ENCODE measurements around the gene UGGT2.
"Not testable (repeated sequence)": the region's sequence is repeated elsewhere in the genome, so short reads cannot be mapped to it uniquely, and the experiment has no call there.

Gene UGGT2

GRCh38 chr13:96046449-96047126 lies 6.6 kb downstream of the UGGT2 start:
- DNase-seq (ENCODE audit: low read depth) = not testable (repeated sequence)

DNA sequence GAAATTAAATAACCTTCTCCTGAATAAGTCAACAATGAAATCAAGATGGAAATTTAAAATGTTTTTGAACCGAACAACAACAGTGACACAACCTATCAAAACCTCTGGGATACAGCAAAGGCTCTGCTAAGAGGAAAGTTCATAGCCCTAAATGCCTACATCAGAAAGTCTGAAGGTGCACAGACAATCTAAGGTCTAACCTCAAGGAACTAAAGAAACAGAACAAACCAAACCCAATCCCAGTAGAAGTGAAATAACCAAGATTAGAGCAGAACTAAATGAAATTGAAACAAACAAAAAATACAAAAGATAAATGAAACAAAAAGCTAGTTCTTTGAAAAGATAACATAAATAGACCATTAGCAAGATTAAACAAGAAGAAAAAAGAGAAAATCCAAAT lies 9.0 kb downstream of the UGGT2 start:
- no peak for DNase-seq (ENCODE audit: low read depth)

GRCh38 chr13:96041326-96042110 lies 11.7 kb downstream of the UGGT2 start:
- no peak for DNase-seq (ENCODE audit: low read depth)

GRCh38 chr13:96036515-96036914 lies 16.7 kb downstream of the UGGT2 start:
- DNase-seq (ENCODE audit: low read depth) = no peak

DNA sequence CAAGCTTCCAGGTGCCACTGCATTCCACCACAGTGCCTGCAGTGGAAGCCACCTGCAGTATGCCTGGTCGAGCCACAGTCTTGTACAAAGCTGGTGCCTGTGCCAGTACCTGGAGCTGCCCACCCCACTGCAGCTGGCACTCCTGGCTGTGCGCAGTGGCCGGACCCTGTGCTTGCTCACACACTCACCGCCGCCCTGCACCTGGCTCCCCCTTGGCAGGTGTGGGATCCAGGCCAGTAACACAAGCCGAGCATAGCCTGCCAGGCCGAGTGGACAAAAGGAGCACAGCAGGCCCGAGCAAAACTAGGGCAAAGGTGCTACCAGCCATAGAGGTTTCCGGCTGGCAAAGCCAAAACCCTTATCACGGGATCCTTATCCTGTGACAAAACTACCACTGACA lies 18.5 kb downstream of the UGGT2 start:
- DNase-seq (ENCODE audit: low read depth) = no peak

- DNase-seq (ENCODE audit: low read depth) = no peak
Observed at GRCh38 chr13:96033220-96034015, 19.8 kb downstream of the UGGT2 start.

DNA sequence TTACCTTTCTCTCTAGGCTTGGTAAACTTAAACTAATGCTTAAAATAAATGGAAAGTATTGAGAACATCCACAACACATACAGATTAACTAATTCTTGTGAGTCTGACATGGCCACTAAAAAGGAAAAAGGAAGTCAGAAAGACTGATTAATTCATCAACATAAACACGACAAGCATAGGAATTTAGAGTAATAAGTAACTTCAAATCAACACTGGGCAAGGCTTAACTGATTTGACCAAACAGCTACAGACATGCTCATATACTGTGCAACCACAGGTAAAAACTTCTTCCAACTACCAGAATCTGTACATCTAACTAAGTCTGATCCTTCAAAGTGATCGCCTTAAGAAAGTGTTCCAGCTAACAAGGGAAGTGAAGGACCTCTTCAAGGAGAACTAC lies 20.5 kb downstream of the UGGT2 start:
- DNase-seq (ENCODE audit: low read depth) = no peak

DNA sequence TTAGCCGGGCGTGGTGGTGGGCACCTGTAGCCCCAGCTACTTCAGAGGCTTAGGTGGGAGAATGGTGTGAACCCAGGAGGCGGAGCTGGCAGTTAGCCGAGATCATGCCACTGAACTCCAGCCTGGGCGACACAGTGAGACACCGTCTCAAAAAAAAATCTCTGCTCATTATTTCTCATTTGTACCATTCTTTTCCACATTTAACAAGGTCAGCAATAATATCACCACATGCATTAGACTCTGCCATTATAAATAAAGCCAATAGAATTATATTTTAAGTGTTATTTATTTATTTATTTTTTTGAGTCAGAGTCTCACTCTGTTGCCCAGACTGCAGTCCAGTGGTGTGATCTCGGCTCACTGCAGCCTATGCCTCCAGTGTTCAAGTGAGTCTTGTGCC lies 24.2 kb downstream of the UGGT2 start:
- DNase-seq (ENCODE audit: low read depth) = no peak

DNA sequence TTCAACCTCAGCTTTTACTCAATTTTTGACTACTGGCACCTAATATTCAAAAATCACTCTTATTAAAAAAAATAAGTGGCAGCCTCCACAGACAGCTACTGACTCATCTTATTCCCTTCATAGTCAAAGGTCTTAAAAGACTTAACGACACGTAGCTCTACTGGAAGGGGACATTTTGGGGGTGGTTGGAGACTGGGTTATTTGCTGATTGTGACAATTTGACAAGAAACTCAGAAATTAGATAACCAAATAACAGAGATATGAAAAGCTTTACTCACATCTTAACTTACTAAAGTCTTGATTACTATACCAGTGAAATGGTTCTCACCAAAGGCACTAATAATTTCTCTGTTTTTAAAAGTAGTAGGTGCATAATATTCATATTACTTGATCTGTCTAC lies 25.7 kb downstream of the UGGT2 start:
- DNase-seq (ENCODE audit: low read depth) = no peak

DNA sequence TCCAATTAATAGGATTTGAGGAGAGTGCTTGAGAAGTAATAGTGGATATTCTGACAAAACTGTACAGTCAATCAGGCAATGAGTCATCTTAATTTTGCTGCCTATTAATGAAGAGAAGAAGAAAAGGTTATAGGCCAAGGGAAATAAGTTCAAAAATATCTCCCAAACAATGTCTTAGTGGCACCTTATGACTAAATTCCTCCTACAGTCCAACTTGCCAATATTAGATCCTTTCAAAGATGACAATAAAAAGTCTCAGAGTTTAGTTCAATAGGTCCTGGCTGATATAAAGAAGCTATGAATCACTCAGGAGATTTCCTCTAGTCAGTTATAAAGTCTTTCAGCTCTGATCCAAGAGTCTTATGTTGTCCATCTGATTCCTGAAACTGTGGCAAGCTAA lies 27.9 kb downstream of the UGGT2 start:
- DNase-seq (ENCODE audit: low read depth) = no peak

DNA sequence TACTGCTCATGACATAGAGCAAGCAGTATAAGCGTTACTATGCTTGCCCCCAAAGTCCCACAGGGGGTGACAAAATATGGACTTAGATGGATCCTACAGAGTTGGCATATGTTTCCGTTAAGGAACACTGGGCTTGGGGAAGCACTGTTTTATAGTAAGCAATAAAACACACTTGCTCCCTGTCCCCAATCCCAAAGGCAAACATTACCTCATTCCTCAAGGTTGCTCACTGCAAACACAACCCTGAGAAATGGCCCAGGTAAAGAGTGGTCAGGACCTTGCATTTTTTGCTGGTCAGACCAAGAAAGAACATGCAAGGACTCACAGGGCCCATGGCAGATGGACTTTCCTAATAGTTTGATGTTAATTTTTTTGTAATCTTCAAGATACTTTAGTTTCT lies 32.3 kb downstream of the UGGT2 start:
- no peak for DNase-seq (ENCODE audit: low read depth)

DNA sequence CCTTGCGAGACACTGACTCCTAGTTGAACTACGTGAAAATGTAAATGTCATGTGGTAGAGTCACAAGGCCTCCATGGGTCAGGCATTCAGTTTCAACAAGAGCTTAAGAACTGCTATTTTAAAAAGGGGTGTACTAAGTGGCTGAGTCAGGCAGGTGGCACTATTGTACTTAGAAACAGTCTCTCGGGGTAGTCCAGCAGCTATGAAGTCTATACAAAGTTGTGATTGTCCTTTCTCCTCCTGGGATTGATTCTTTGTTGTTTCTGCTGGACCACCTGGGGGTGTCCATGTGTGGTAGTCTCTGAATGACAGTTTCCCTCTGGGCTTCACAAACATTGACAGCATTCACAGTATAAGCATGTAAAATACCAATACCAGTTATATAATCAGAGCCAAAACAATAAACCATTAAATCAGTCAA lies 33.0 kb downstream of the UGGT2 start:
- no peak for DNase-seq (ENCODE audit: low read depth)

- no peak for DNase-seq (ENCODE audit: low read depth)
Observed at GRCh38 chr13:96018135-96018534, 35.1 kb downstream of the UGGT2 start.

GRCh38 chr13:96011291-96011872 lies 41.8 kb downstream of the UGGT2 start:
- no peak for DNase-seq (ENCODE audit: low read depth)

GRCh38 chr13:96003304-96003703 lies 49.9 kb downstream of the UGGT2 start:
- DNase-seq (ENCODE audit: low read depth) = no peak

DNA sequence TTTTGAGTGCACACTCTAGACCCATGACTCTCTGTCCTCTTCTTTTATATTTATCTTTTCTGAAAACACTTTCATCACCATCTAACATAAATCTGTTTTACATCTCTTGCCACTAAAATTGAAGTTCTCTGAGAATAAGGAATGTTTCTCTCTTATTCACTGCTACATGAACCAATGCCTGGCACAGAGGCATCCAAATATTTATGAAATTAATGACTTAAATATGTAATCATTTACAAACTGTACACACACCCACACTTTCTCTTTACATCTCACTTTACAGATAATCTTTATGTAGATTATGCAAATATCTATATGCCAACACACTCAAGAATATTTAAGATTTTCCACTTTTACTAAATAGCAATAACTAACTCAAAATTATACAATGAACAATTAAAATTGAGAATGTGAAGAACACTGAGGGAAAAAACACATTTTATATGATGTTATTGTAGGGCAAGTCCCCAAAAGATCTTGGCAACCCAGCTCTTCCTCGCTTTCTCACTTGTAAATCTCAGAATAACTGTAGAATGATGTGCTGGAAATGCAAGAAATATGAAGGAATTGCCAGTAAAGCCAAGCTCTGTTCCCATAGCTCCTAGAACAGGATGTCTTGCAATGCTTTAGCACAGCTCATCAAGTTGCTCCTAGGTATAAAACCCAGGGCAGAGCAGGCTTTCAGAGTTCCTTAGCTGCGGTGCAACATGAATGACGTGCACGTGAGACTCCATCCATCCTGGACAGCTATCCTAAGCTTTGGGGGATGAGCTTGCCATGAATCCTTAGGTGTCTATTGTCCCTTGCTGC lies 50.7 kb downstream of the UGGT2 start:
- no peak for DNase-seq (ENCODE audit: low read depth)

DNA sequence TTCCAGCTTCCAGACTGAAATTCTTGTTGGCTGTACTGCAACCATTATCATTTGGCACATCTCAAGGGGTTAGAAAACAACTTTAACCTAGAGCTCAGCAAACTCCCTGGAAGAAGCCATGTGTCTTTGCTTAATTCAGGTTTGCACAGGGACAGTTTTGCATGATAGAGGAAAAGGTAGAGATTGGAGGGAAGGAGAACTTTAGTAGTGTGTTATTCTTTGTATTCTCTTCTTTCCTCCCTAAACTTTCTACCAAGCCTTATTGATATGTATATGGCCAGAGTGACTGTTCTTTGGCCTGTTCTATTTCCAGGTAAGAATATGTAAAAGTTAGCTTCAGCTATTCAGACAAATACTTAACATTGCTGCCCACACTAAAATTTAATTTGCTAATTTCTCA lies 53.1 kb downstream of the UGGT2 start:
- DNase-seq (ENCODE audit: low read depth) = no peak

DNA sequence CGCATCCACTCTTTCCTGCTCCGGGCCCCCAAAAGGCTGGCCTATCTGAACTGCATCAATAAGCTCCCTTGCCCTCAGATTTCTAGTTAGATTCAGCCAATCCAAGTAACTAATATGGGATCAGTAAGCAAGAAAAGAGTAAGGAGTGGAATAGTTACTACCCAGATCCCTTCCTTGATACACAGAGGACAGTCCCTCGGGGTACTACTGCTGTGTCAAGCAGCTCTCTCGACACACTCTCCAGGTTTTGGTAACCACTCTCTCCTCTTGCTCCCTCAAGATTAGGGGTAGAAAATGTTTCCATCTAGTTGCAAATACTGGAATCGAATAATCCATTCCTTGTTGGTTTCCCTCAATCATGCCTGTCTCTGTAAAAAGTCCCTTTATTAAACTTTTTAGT lies 65.4 kb downstream of the UGGT2 start:
- no peak for DNase-seq (ENCODE audit: low read depth)

DNA sequence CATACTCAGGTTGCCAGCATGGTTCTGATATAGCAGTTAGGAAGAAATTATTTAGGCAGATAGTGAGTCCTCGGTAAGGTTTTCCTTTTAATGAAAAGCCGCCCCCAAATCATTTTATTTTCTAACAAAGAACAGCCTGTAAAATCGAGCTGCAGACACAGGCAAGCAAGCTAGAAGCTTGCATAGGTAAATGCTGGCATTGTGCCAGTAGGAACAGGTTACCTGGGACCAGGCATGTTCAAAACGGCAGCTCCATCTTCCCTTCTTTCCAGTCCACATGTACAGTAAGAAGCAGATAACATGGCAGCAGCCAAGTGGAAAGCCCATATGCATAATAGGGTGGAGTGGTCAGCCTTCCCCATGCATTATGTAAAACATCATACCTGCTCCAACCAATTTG lies 71.1 kb downstream of the UGGT2 start:
- DNase-seq (ENCODE audit: low read depth) = no peak

GRCh38 chr13:95972651-95973050 lies 80.5 kb downstream of the UGGT2 start:
- DNase-seq (ENCODE audit: low read depth) = not testable (repeated sequence)

DNA sequence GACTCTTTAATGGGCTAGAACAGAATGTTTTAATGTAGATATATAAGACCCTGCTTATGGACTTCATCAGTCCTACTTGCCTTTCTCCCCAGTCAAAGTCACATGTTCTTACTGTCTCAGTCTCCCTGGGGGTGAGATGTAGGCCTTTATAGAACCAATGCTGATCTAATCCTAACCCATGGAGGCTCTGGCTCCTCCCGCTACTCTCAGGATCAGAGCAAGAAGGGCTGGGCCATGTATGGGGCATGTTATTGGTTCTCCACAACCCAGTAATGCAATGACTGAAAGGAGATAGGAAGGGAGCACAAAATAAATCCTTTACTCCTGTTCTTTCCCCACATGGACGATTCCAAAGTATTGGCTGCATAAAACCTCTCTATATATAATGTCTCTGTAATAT lies 82.3 kb downstream of the UGGT2 start:
- DNase-seq (ENCODE audit: low read depth) = no peak

DNA sequence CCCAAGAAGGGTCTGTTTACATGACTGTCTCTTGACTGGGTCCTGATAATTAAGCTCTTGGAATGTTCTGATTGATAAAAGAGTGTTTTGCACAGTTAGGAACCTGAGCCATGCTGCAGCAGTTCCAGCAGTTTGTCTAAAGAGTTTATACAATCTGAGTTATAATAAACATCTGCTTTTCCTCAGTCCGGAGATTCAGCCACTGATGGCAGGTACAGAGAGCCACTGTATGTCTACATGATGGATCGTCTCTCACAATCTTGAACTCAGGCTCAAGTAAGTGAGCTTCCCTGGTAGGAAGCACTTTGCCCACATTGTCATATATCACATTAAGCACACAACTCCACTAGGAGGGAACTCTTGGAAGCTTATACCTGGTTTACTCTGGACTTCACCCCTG lies 84.3 kb downstream of the UGGT2 start:
- no peak for DNase-seq (ENCODE audit: low read depth)
